IMR-90 (cell line): ENCODE results near the gene ZSCAN10. TPM values are rescaled to one million over a fixed set of nuclear protein-coding genes. Genes with fewer than 3 reads are reported as not detected.
A peak's percentile ranks its signal among the peaks of the same experiment; 100 is the strongest.

Experiments
- ATAC-seq: fragments of 200-7000 bp; cut with Tn5 transposase; 2 replicates; pipeline ENCODE4 v1.9.1; 2020; ENCODE audit warnings: low read depth, mild to moderate bottlenecking, moderate library complexity
- BruUV-seq: library from RNA; stranded (reverse); fragments of 400-500 nt; replicated peaks from 2 replicates; lab custom pipeline; 2021; lab: Mats Ljungman, UMichigan
- CTCF ChIA-PET: fragments of 300-600 bp; formaldehyde crosslinking; extraction: SDS; loops from one replicate; lab custom pipeline; 2021; ENCODE audit warnings: antibody characterized with exemption; lab: Yijun Ruan, JAX
- POLR2A ChIA-PET: fragments of 300-600 bp; sonication (Branson Sonifier 250); formaldehyde crosslinking; loops from one replicate; lab custom pipeline; 2022; ENCODE audit warnings: antibody characterized with exemption; ENCODE audit not compliant: unreplicated experiment; lab: Charles Lee
- DNase-seq: peaks from one replicate; pipeline ENCODE4 v3.0.0; 2013
- H2AFZ ChIP-seq: replicated peaks from 2 replicates; pipeline ENCODE3; 2013; ENCODE audit warnings: low read length, mild to moderate bottlenecking; ENCODE audit not compliant: poor library complexity
- H2AK5ac ChIP-seq: 2 replicates; pipeline ENCODE4 v1.6.1; 2013; ENCODE audit warnings: low read depth, low read length, inconsistent platforms
- H2AK9ac ChIP-seq: replicated peaks from 2 replicates; pipeline ENCODE3; 2013; ENCODE audit warnings: mild to moderate bottlenecking, low read depth, low read length, moderate library complexity; ENCODE audit not compliant: poor library complexity
- H2BK120ac ChIP-seq: 2 replicates; pipeline ENCODE4 v1.6.1; 2013; ENCODE audit warnings: low read depth, low read length, inconsistent platforms
- H2BK15ac ChIP-seq: 3 replicates; pipeline ENCODE4 v1.6.1; 2013; ENCODE audit warnings: low read depth, low read length, inconsistent platforms
- H2BK20ac ChIP-seq: 2 replicates; pipeline ENCODE4 v1.6.1; 2013; ENCODE audit warnings: low read depth, mild to moderate bottlenecking, inconsistent platforms, low read length, moderate library complexity
- H2BK5ac ChIP-seq: 2 replicates; pipeline ENCODE4 v1.6.1; 2013; ENCODE audit warnings: mild to moderate bottlenecking, low read depth, low read length, inconsistent platforms; ENCODE audit not compliant: poor library complexity, severe bottlenecking
- H3K14ac ChIP-seq: replicated peaks from 2 replicates; pipeline ENCODE4 v1.6.1; 2013; ENCODE audit warnings: low read depth, low read length, inconsistent platforms
- H3K18ac ChIP-seq: 2 replicates; pipeline ENCODE4 v1.6.1; 2013; ENCODE audit warnings: low read depth, low read length, control low read depth
- H3K23ac ChIP-seq: 2 replicates; pipeline ENCODE4 v1.6.1; 2013; ENCODE audit warnings: low read depth, low read length, inconsistent platforms
- H3K27ac ChIP-seq: 2 replicates; pipeline ENCODE4 v1.5.1; 2013; ENCODE audit warnings: mild to moderate bottlenecking, control low read depth, low read length; ENCODE audit not compliant: insufficient read depth
- H3K27me3 ChIP-seq: 2 replicates; pipeline ENCODE4 v1.6.1; 2013; ENCODE audit warnings: low read length; ENCODE audit not compliant: control insufficient read depth, insufficient read depth
- H3K36me3 ChIP-seq: 2 replicates; pipeline ENCODE4 v1.6.1; 2013; ENCODE audit warnings: low read length, mixed read lengths; ENCODE audit not compliant: control insufficient read depth, insufficient read depth
- H3K4ac ChIP-seq: 2 replicates; pipeline ENCODE4 v1.6.1; 2013; ENCODE audit warnings: low read depth, low read length, inconsistent platforms
- H3K4me1 ChIP-seq: 2 replicates; pipeline ENCODE4 v1.6.1; 2013; ENCODE audit warnings: low read length, mixed read lengths; ENCODE audit not compliant: control insufficient read depth, insufficient read depth
- H3K4me2 ChIP-seq: 2 replicates; pipeline ENCODE4 v1.6.1; 2013; ENCODE audit warnings: low read depth, mild to moderate bottlenecking, control low read depth, low read length, moderate library complexity
- H3K4me3 ChIP-seq: 2 replicates; pipeline ENCODE4 v1.5.1; 2013; ENCODE audit warnings: low read depth, mild to moderate bottlenecking, control low read depth, low read length, moderate library complexity; ENCODE audit not compliant: insufficient read depth
- H3K56ac ChIP-seq: 2 replicates; pipeline ENCODE4 v1.6.1; 2013; ENCODE audit warnings: low read length, inconsistent platforms; ENCODE audit not compliant: insufficient read depth; ENCODE audit errors: extremely low read depth
- H3K79me1 ChIP-seq, 2 experiments: 2 replicates each; pipeline ENCODE4 v1.6.1; 2013; ENCODE audit warnings: low read length in 2 of 2, inconsistent platforms in 1 of 2, low read depth in 1 of 2
- H3K9ac ChIP-seq: 2 replicates; pipeline ENCODE4 v1.6.1; 2013; ENCODE audit warnings: low read depth, low read length, control low read depth
- H3K9me1 ChIP-seq: 2 replicates; pipeline ENCODE4 v1.6.1; 2013; ENCODE audit warnings: low read length, inconsistent platforms; ENCODE audit not compliant: insufficient read depth
- H3K9me3 ChIP-seq: 2 replicates; pipeline ENCODE4 v1.6.1; 2013; ENCODE audit warnings: low read length; ENCODE audit not compliant: control insufficient read depth, insufficient read depth
- H4K20me1 ChIP-seq: 2 replicates; pipeline ENCODE4 v1.6.1; 2013; ENCODE audit warnings: low read length, inconsistent platforms; ENCODE audit not compliant: insufficient read depth
- H4K5ac ChIP-seq: 2 replicates; pipeline ENCODE4 v1.6.1; 2013; ENCODE audit warnings: mild to moderate bottlenecking, low read depth, low read length, control low read depth
- H4K8ac ChIP-seq, 2 experiments: 2 replicates each; pipeline ENCODE4 v1.6.1; 2013; ENCODE audit warnings: low read depth in 2 of 2, low read length in 2 of 2, control low read depth in 1 of 2, inconsistent platforms in 1 of 2
- H4K91ac ChIP-seq: 2 replicates; pipeline ENCODE4 v1.6.1; 2013; ENCODE audit warnings: low read depth, low read length, inconsistent platforms; ENCODE audit not compliant: insufficient read depth
- CEBPB ChIP-seq: IDR thresholded peaks from 2 replicates; pipeline ENCODE4 v1.6.1; 2012; ENCODE audit warnings: low read depth, low read length, improper control_type of control experiment
- CHD1 ChIP-seq: IDR thresholded peaks from 2 replicates; pipeline ENCODE4 v1.6.1; 2012; ENCODE audit warnings: low read depth, low read length, improper control_type of control experiment
- MAFK ChIP-seq: IDR thresholded peaks from 2 replicates; pipeline ENCODE4 v1.6.1; 2012; ENCODE audit warnings: low read depth, low read length, improper control_type of control experiment
- MAZ ChIP-seq: IDR thresholded peaks from 2 replicates; pipeline ENCODE4 v1.6.1; 2012; ENCODE audit warnings: low read depth, mild to moderate bottlenecking, low read length, improper control_type of control experiment, moderate library complexity, borderline replicate concordance
- MXI1 ChIP-seq: IDR thresholded peaks from 2 replicates; pipeline ENCODE4 v1.6.1; 2012; ENCODE audit warnings: low read depth, mild to moderate bottlenecking, low read length, moderate library complexity, borderline replicate concordance
- NFE2L2 ChIP-seq: fragments of 150-350 bp; IDR thresholded peaks from 2 replicates; pipeline ENCODE4 v1.6.1; 2016; ENCODE audit warnings: low read depth, mild to moderate bottlenecking, low read length
- POLR2A ChIP-seq: IDR thresholded peaks from 2 replicates; pipeline ENCODE4 v1.6.1; 2012; ENCODE audit warnings: mild to moderate bottlenecking, low read depth, low read length
- RCOR1 ChIP-seq: IDR thresholded peaks from 2 replicates; pipeline ENCODE4 v1.6.1; 2012; ENCODE audit warnings: mild to moderate bottlenecking, low read length, improper control_type of control experiment; ENCODE audit not compliant: insufficient replicate concordance
- WGBS, 2 experiments: methylation state at CpG; one replicate each; pipeline versions ENCODE4 v1.1.5 to v1.1.7; 2013; ENCODE audit warnings: missing lambda C conversion rate in 2 of 2; ENCODE audit not compliant: insufficient read length in 1 of 2; ENCODE audit errors: extremely low coverage in 2 of 2; 5-methylcytosine and 5-hydroxymethylcytosine counted together
- dilution Hi-C: fragments of 300-500 bp; cut with HindIII; formaldehyde crosslinking; loops from one replicate; pipeline ENCODE4 v1.14.3; 2018; ENCODE audit warnings: low sequenced_read_pairs; ENCODE audit not compliant: unreplicated experiment
- in situ Hi-C: fragments of 300-500 bp; cut with MboI; formaldehyde crosslinking; loops from 3 replicates; pipeline ENCODE4 v1.14.3; 2019; ENCODE audit warnings: low sequenced_read_pairs, inconsistent platforms, mixed read lengths
- intact Hi-C: fragments of 100-400 bp; cut with micrococcal nuclease; formaldehyde crosslinking; loops from 2 replicates; pipeline ENCODE4 v1.10.0; 2022
- polyA plus RNA-seq, 3 experiments: library from polyadenylated mRNA; depleted of rRNA; stranded (reverse); fragments of >200 nt; gene quantifications; 2 replicates each; pipeline ENCODE4 v1.2.3, GENCODE V29; 2012; ENCODE audit warnings: low replicate concordance in 1 of 3
- total RNA-seq: library from RNA; depleted of rRNA; stranded (reverse); fragments of >200 nt; gene quantifications from 2 replicates; pipeline ENCODE4 v1.2.3, GENCODE V29; 2012
- TF ChIP-seq, protein P1 (sequence below): fragments of 150-350 bp; IDR thresholded peaks from 2 replicates; pipeline ENCODE4 v1.6.1; 2017; ENCODE audit warnings: mild to moderate bottlenecking, antibody characterized with exemption, low read length, low read depth
- TF ChIP-seq, protein P2 (sequence below): fragments of 150-350 bp; IDR thresholded peaks from 2 replicates; pipeline ENCODE4 v1.6.1; 2016; ENCODE audit warnings: low read depth, mild to moderate bottlenecking, low read length, moderate library complexity, borderline replicate concordance

ZSCAN10 gene
- total and polyA plus RNA-seq, 2 of the 4 experiments (the other 2 are of a cell fraction), result not detected

DNA sequence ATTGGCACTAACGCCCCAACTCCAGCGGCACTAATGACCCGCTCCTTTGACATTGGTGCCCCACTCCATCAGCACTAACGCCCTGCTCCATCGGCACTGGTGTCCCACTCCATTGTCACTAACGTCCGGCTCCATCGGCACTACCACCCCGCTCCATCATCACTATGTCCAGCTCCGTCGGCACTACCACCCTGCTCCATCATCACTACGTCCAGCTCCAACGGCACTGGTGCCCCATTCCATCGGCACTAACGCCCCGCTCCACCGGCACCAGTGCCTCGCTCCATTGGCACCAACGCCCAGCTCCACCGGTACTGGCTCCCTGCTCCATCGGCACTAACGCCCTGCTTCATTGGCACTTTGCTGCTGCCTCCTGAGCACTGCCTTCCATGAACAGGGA is 43.2 kb upstream of the ZSCAN10 start:
- Histone ChIP-seq H3K18ac (no peak overlapping the region), H3K36me3 (peaks cover 19% of the 10 kb centered on the region), H3K79me1 (peaks cover 7 to 10% of the 10 kb centered on the region in 2 experiments; a peak in 3 of 4 replicates), H4K5ac (no peak overlapping the region), H2AFZ (peak overlapping the region; percentile 21), H3K4me1 (peaks cover 3% of the 10 kb centered on the region), H3K9me1 (0 out of 2 replicates have a peak, but pooled peaks cover 3% of the 10 kb centered on the region), H2AK9ac (no peak overlapping the region), H3K4me2 (no peak overlapping the region), H3K27ac (no peak overlapping the region), H4K8ac (no peak overlapping the region), H3K9me3 (no peaks in the 10 kb centered on the region), H3K4ac (no peak overlapping the region), H3K14ac (no peak overlapping the region), H2AK5ac (no peak overlapping the region), H2BK15ac (no peak overlapping the region), H4K20me1 (no peaks in the 10 kb centered on the region), H2BK120ac (no peak overlapping the region), H3K9ac (no peak overlapping the region), H2BK5ac (no peak overlapping the region), H3K56ac (no peak overlapping the region), H2BK20ac (no peak overlapping the region), H3K27me3 (no peaks in the 10 kb centered on the region), H3K23ac (no peak overlapping the region), H3K4me3 (no peak overlapping the region), H4K91ac (no peak overlapping the region)
- intact Hi-C loops (no loop called here), dilution Hi-C loops (no loop called here), in situ Hi-C loops (no loop called here)
- no peak for DNase-seq
- 97% methylated on average over 22 of the region's 22 CpGs; no CpG with 5 or more reads in 1 of the 2 experiments for WGBS, 2 experiments
- ATAC-seq, result no peak
- TF ChIP-seq CEBPB (no peak), POLR2A (no peak), NFE2L2 (no peak), MAFK (no peak), MAZ (no peak), MXI1 (no peak), CHD1 (no peak), RCOR1 (no peak)
- TF ChIP-seq, protein P1, sequence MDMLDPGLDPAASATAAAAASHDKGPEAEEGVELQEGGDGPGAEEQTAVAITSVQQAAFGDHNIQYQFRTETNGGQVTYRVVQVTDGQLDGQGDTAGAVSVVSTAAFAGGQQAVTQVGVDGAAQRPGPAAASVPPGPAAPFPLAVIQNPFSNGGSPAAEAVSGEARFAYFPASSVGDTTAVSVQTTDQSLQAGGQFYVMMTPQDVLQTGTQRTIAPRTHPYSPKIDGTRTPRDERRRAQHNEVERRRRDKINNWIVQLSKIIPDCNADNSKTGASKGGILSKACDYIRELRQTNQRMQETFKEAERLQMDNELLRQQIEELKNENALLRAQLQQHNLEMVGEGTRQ, result no peak
- TF ChIP-seq, protein P2, sequence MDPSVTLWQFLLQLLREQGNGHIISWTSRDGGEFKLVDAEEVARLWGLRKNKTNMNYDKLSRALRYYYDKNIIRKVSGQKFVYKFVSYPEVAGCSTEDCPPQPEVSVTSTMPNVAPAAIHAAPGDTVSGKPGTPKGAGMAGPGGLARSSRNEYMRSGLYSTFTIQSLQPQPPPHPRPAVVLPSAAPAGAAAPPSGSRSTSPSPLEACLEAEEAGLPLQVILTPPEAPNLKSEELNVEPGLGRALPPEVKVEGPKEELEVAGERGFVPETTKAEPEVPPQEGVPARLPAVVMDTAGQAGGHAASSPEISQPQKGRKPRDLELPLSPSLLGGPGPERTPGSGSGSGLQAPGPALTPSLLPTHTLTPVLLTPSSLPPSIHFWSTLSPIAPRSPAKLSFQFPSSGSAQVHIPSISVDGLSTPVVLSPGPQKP, result no peak
- ChIA-PET POLR2A (no interaction called here), CTCF (no interaction called here)
- BruUV-seq, result no TSS peak
